Measurements from ENCODE around the gene CRTC1. TPM values are rescaled to one million over a fixed set of nuclear protein-coding genes. Genes with fewer than 3 reads are reported as not detected.

Gene CRTC1
- total RNA-seq, 4 donors from 2014 or later, result 2.8 to 8.8 (median 3.7) TPM

- peaks cover 15 to 24% of the 10 kb centered on the region in 2 donors for H3K4me1 ChIP-seq
- no peak for DNase-seq
- TF ChIP-seq CTCF (IDR thresholded peaks at IDR 0.05 in 4 of 5, conservative IDR thresholded peaks at IDR 0.05 in 1 of 5) (no peak), POLR2A (IDR thresholded peaks at IDR 0.05) (no peak)
- intact Hi-C loops (cut with DNase I; ENCODE audit: low total_unique reads) (loop anchor here (1.0 kb wide), 2 partner anchors 46 to 149 kb away; partner anchors contain the start of gene UPF1), in situ Hi-C loops (cut with MboI; ENCODE audit: low sequenced_read_pairs in 4 of 4) (loop anchor here in 1 of 4 donors (25.0 kb wide), 1 partner anchor 220 kb away; no protein-coding TSS in a partner anchor)
- peak overlapping the region; percentile 52 to 65 (median 55) for H3K4me3 ChIP-seq
- H3K9me3 ChIP-seq, result no peaks in the 10 kb centered on the region
- peak overlapping the region; percentile 87 to 93 (median 90) for H3K27ac ChIP-seq
- no peaks in the 10 kb centered on the region for H3K27me3 ChIP-seq
- ATAC-seq, result no peak
- H3K36me3 ChIP-seq, result no peaks in the 10 kb centered on the region
Measured at GRCh38 chr19:18682807-18683108, 722 bp upstream of the CRTC1 start.

- peak in 1 of 2 donors; percentile 2 for ATAC-seq
- in situ Hi-C loops (cut with MboI; ENCODE audit: low sequenced_read_pairs in 4 of 4) (loop anchor here in 1 of 4 donors (25.0 kb wide), 1 partner anchor 222 kb away; no protein-coding TSS in a partner anchor), intact Hi-C loops (cut with DNase I; ENCODE audit: low total_unique reads) (loop anchor here (1.0 kb wide), 2 partner anchors 48 to 147 kb away; partner anchors contain the start of gene UPF1)
Measured at GRCh38 chr19:18683958-18684641, 620 bp downstream of the CRTC1 start.

GRCh38 chr19:18684642-18684993 lies 1.1 kb downstream of the CRTC1 start:
- no peaks in the 10 kb centered on the region for H3K27me3 ChIP-seq
- peak overlapping the region; percentile 87 to 93 (median 90) for H3K27ac ChIP-seq
- in situ Hi-C loops (cut with MboI; ENCODE audit: low sequenced_read_pairs in 4 of 4) (loop anchor here in 1 of 4 donors (25.0 kb wide), 1 partner anchor 222 kb away; no protein-coding TSS in a partner anchor), intact Hi-C loops (cut with DNase I; ENCODE audit: low total_unique reads) (no loop called here)
- H3K4me1 ChIP-seq, result peaks cover 7 to 15% of the 10 kb centered on the region in 2 donors
- H3K36me3 ChIP-seq, result no peaks in the 10 kb centered on the region
- H3K9me3 ChIP-seq, result no peaks in the 10 kb centered on the region
- TF ChIP-seq POLR2A (IDR thresholded peaks at IDR 0.05) (no peak), CTCF (IDR thresholded peaks at IDR 0.05 in 4 of 5, conservative IDR thresholded peaks at IDR 0.05 in 1 of 5) (no peak)
- H3K4me3 ChIP-seq, result no peak overlapping the region
- DNase-seq (no peak), ATAC-seq (no peak)

More at GRCh38 chr19:18683958-18684641, 620 bp downstream of the CRTC1 start:
- Histone ChIP-seq H3K4me1 (peaks cover 7 to 15% of the 10 kb centered on the region in 2 donors), H3K36me3 (no peaks in the 10 kb centered on the region), H3K4me3 (peak overlapping the region; percentile 52 to 65 (median 58)), H3K9me3 (no peaks in the 10 kb centered on the region), H3K27ac (peak overlapping the region; percentile 87 to 93 (median 90)), H3K27me3 (no peaks in the 10 kb centered on the region)
- no peak for DNase-seq
- TF ChIP-seq CTCF (IDR thresholded peaks at IDR 0.05 in 4 of 5, conservative IDR thresholded peaks at IDR 0.05 in 1 of 5), result no peak
- TF ChIP-seq POLR2A (IDR thresholded peaks at IDR 0.05), result no peak

- no peaks in the 10 kb centered on the region for H3K27me3 ChIP-seq
- H3K4me3 ChIP-seq, result no peak overlapping the region
- no peak overlapping the region for H3K27ac ChIP-seq
- intact Hi-C loops (cut with DNase I; ENCODE audit: low total_unique reads), result no loop called here
- DNase-seq (no peak), ATAC-seq (no peak)
- H3K9me3 ChIP-seq, result no peaks in the 10 kb centered on the region
- H3K4me1 ChIP-seq, result peaks cover 7 to 15% of the 10 kb centered on the region in 2 donors
- no peaks in the 10 kb centered on the region for H3K36me3 ChIP-seq
- TF ChIP-seq CTCF (IDR thresholded peaks at IDR 0.05 in 4 of 5, conservative IDR thresholded peaks at IDR 0.05 in 1 of 5) (no peak), POLR2A (IDR thresholded peaks at IDR 0.05) (no peak)
- in situ Hi-C loops (cut with MboI; ENCODE audit: low sequenced_read_pairs in 4 of 4), result loop anchor here in 1 of 4 donors (25.0 kb wide), 1 partner anchor 223 kb away; no protein-coding TSS in a partner anchor
Measured at GRCh38 chr19:18685597-18686190, 2.2 kb downstream of the CRTC1 start.
